Endothelial cell of umbilical vein (primary cell): ENCODE results near the gene NAA38. TPM values are rescaled to one million over a fixed set of nuclear protein-coding genes. Genes with fewer than 3 reads are reported as not detected.

Experiments used
- Bru-seq: library from RNA; stranded (reverse); fragments of 400-500 nt; gene quantifications from one replicate; lab custom pipeline; 2021; lab: Mats Ljungman, UMichigan
- BruChase-seq, 2 experiments: library from RNA; stranded (reverse); fragments of 400-500 nt; gene quantifications; one replicate each; lab custom pipeline; 2021; lab: Mats Ljungman, UMichigan
- BruUV-seq: library from RNA; stranded (reverse); fragments of 400-500 nt; replicated peaks from 2 replicates; lab custom pipeline; 2021; lab: Mats Ljungman, UMichigan
- CTCF ChIA-PET: fragments of 300-600, 350-600 bp; sonication (Branson Sonifier 250); formaldehyde crosslinking; loops from one replicate; lab custom pipeline; 2021; ENCODE audit warnings: antibody characterized with exemption, inconsistent platforms; lab: Charles Lee
- POLR2A ChIA-PET: fragments of 300-600, 350-600 bp; sonication (Branson Sonifier 250); formaldehyde crosslinking; loops from one replicate; lab custom pipeline; 2021; ENCODE audit warnings: antibody characterized with exemption, inconsistent platforms; lab: Charles Lee
- DNase-seq: peaks from one replicate; pipeline ENCODE4 v3.0.0-alpha.2; 2011; ENCODE audit warnings: low read depth, low spot score
- FAIRE-seq: peaks from 2 replicates; lab custom pipeline; 2011; peaks lifted over from hg19 to GRCh38; lab: Jason Lieb, UNC
- H2AFZ ChIP-seq: 2 replicates; pipeline ENCODE4 v1.6.0; 2012; ENCODE audit warnings: low read depth, low read length, control low read depth, inconsistent platforms
- H3K27ac ChIP-seq: 2 replicates; pipeline ENCODE4 v1.5.1; 2011; ENCODE audit warnings: low read depth, mild to moderate bottlenecking, control low read depth, low read length, moderate library complexity; ENCODE audit not compliant: insufficient read depth
- H3K27me3 ChIP-seq, 2 experiments: 2 replicates each; pipeline versions ENCODE4 v1.6.0 to v1.6.1; 2011; ENCODE audit warnings: low read length in 2 of 2, mixed read lengths in 1 of 2; ENCODE audit not compliant: control insufficient read depth in 2 of 2, insufficient read depth in 2 of 2
- H3K36me3 ChIP-seq, 2 experiments: 2 replicates in 1 of 2; 3 replicates in 1 of 2; pipeline ENCODE4 v1.5.1; 2011; ENCODE audit warnings: low read length in 2 of 2, mild to moderate bottlenecking in 1 of 2, moderate library complexity in 1 of 2; ENCODE audit not compliant: control insufficient read depth in 2 of 2, insufficient read depth in 2 of 2; ENCODE audit errors: extremely low read depth in 1 of 2
- H3K4me1 ChIP-seq: 3 replicates; pipeline ENCODE4 v1.5.1; 2011; ENCODE audit warnings: mild to moderate bottlenecking, low read length; ENCODE audit not compliant: control insufficient read depth, insufficient read depth; ENCODE audit errors: extremely low read depth
- H3K4me2 ChIP-seq: 2 replicates; pipeline ENCODE4 v1.6.1; 2011; ENCODE audit warnings: low read length, control low read depth, mixed read lengths; ENCODE audit not compliant: insufficient read depth
- H3K4me3 ChIP-seq, 3 experiments: fragments of 200-600 bp in 1 of 3; sonication (generic), shearing (Covaris generic) in 1 of 3; replicated peaks in 1 of 3; 2 replicates each; pipeline ENCODE4 v1.5.1; 2011 to 2016; ENCODE audit warnings: control low read depth in 3 of 3, low read length in 3 of 3, mild to moderate bottlenecking in 2 of 3, inconsistent platforms in 1 of 3, low read depth in 1 of 3, moderate library complexity in 1 of 3; ENCODE audit not compliant: insufficient read depth in 1 of 3
- H3K79me2 ChIP-seq: 2 replicates; pipeline ENCODE4 v1.6.0; 2012; ENCODE audit warnings: low read length, inconsistent platforms; ENCODE audit not compliant: control insufficient read depth, insufficient read depth
- H3K9ac ChIP-seq: replicated peaks from 2 replicates; pipeline ENCODE3; 2011; ENCODE audit warnings: low read length, control low read depth; ENCODE audit not compliant: insufficient read depth; ENCODE audit errors: extremely low read depth
- H3K9me1 ChIP-seq: replicated peaks from 3 replicates; pipeline ENCODE4 v1.6.0; 2011; ENCODE audit warnings: mild to moderate bottlenecking, low read length; ENCODE audit not compliant: control insufficient read depth, insufficient read depth; ENCODE audit errors: extremely low read depth
- H3K9me3 ChIP-seq: replicated peaks from 2 replicates; pipeline ENCODE4 v1.5.1; 2012; ENCODE audit warnings: low read length, inconsistent platforms; ENCODE audit not compliant: control insufficient read depth, insufficient read depth
- H4K20me1 ChIP-seq: replicated peaks from 2 replicates; pipeline ENCODE3; 2011; ENCODE audit warnings: mild to moderate bottlenecking, low read length; ENCODE audit not compliant: control insufficient read depth, insufficient read depth; ENCODE audit errors: extremely low read depth
- JUN ChIP-seq: IDR thresholded peaks from 2 replicates; pipeline ENCODE4 v1.6.1; 2011; ENCODE audit warnings: borderline replicate concordance, low read depth; ENCODE audit not compliant: insufficient read length, insufficient read depth
- POLR2A ChIP-seq: IDR thresholded peaks from 2 replicates; pipeline ENCODE4 v1.6.1; 2012; ENCODE audit warnings: low read depth, mild to moderate bottlenecking, control low read depth, low read length
- POLR2AphosphoS5 ChIP-seq: IDR thresholded peaks from 2 replicates; pipeline ENCODE4 v1.6.1; 2012; ENCODE audit warnings: low read depth, mild to moderate bottlenecking, control low read depth, low read length, moderate library complexity; ENCODE audit not compliant: insufficient read depth
- dilution Hi-C: fragments of 300-500 bp; cut with MboI; formaldehyde crosslinking; loops from one replicate; pipeline ENCODE4 v1.15.0; 2019; ENCODE audit warnings: low sequenced_read_pairs; ENCODE audit not compliant: extremely low pct_ligation_motif_present
- intact Hi-C: fragments of 100-400 bp; cut with micrococcal nuclease; formaldehyde crosslinking; loops from one replicate; pipeline ENCODE4 v1.10.0; 2022
- long read RNA-seq: library from polyadenylated mRNA; stranded (forward); transcript quantifications from one replicate; pipeline ENCODE4 v2.0.0, GENCODE V29; 2021
- polyA minus RNA-seq, 3 experiments: library from RNA; depleted of rRNA, polyadenylated mRNA; stranded (reverse); fragments of >200 nt; gene quantifications; 1 replicate in 1 of 3; 2 replicates in 2 of 3; pipeline ENCODE4 v1.2.3, GENCODE V29; 2011
- polyA plus RNA-seq, 4 experiments: library from polyadenylated mRNA; depleted of rRNA in 3 of 4; stranded (reverse) in 3 of 4; unstranded in 1 of 4; fragments of >200 nt; gene quantifications; 2 replicates each; pipeline versions ENCODE4 v1.2.1 to v1.2.3, GENCODE V29; 2011 to 2012; ENCODE audit warnings: missing spikeins in 1 of 4
- total RNA-seq: library from RNA; stranded (reverse); gene quantifications from 2 replicates; pipeline ENCODE4 v1.2.3, GENCODE V29; 2021
- TF ChIP-seq, protein P1 (sequence below), 2 donors: IDR thresholded peaks; 1 replicate in 1 of 2; 2 replicates in 1 of 2; pipeline ENCODE4 v1.5.1; 2011; ENCODE audit warnings: low read length in 2 of 2, mild to moderate bottlenecking in 2 of 2, moderate library complexity in 2 of 2, control low read depth in 1 of 2, inconsistent platforms in 1 of 2, low read depth in 1 of 2; ENCODE audit not compliant: insufficient read depth in 1 of 2; ENCODE audit errors: extremely low read depth in 1 of 2

Gene NAA38, protein sequence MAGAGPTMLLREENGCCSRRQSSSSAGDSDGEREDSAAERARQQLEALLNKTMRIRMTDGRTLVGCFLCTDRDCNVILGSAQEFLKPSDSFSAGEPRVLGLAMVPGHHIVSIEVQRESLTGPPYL
- 119 TPM in 2 replicates for total RNA-seq
- polyA plus RNA-seq, result 267 and 363 TPM in 2 replicates
- polyA plus RNA-seq (2011; cell fraction: cytosol; rRNA removed), result 122 and 161 TPM in 2 replicates
- polyA plus RNA-seq (2011; cell fraction: nucleus; rRNA removed), result 57.9 and 63.9 TPM in 2 replicates
- 75.5 and 87.5 TPM in 2 replicates for polyA plus RNA-seq (2012)
- polyA minus RNA-seq, result 44.0 and 54.0 TPM in 2 replicates
- 158 TPM for polyA minus RNA-seq (2011; cell fraction: cytosol; rRNA and poly(A)+ RNA removed)
- polyA minus RNA-seq (2011; cell fraction: nucleus; rRNA and poly(A)+ RNA removed), result 14.4 and 33.0 TPM in 2 replicates
- percentile 82 among the genes with signal in this experiment for Bru-seq, nascent RNA
- percentile 89 among the genes with signal in this experiment for BruChase-seq, experiment 1, labeled RNA remaining after a 6-hour chase
- BruChase-seq, experiment 2, labeled RNA remaining after a 2-hour chase, result percentile 82 among the genes with signal in this experiment
- long read RNA-seq, transcript NAA38-206 (2 exons, 424 nt), result minor isoform, 43 of 402 reads
- long read RNA-seq, transcript NAA38-203 (3 exons, 553 nt), result minor isoform, 11 of 402 reads
- long read RNA-seq, transcript NAA38-205 (3 exons, 852 nt), result minor isoform, 140 of 402 reads
- long read RNA-seq, transcript NAA38-201 (2 exons, 999 nt), result major isoform, 166 of 402 reads
- long read RNA-seq, partial matches to known transcripts, result 2 of 402 reads
- long read RNA-seq, other reads (novel, unspliced or antisense), result 37 of 402 reads

- Histone ChIP-seq H3K9me1 (no peaks in the 10 kb centered on the region), H3K27me3 (no peaks in the 10 kb centered on the region), H3K79me2 (peaks cover 2% of the 10 kb centered on the region), H2AFZ (peak within 1 kb of the TSS; percentile 60), H3K9ac (peak within 1 kb of the TSS; percentile 96), H3K4me3 (peak within 1 kb of the TSS; percentile 53 to 78 (median 54)), H3K36me3 (peaks cover 0 to 8% of the 10 kb centered on the region in 2 experiments), H3K4me1 (peaks cover 35% of the 10 kb centered on the region), H3K9me3 (no peaks in the 10 kb centered on the region), H3K27ac (peak within 1 kb of the TSS; percentile 96), H3K4me2 (peak within 1 kb of the TSS; percentile 92), H4K20me1 (peaks cover 2% of the 10 kb centered on the region)
- FAIRE-seq (peak; percentile 99), DNase-seq (peak; percentile 99)
- TSS peak; percentile 88 for BruUV-seq
- TF ChIP-seq POLR2A (peak; percentile 84), POLR2AphosphoS5 (peak; percentile 93), JUN (no peak)
- TF ChIP-seq, protein P1, sequence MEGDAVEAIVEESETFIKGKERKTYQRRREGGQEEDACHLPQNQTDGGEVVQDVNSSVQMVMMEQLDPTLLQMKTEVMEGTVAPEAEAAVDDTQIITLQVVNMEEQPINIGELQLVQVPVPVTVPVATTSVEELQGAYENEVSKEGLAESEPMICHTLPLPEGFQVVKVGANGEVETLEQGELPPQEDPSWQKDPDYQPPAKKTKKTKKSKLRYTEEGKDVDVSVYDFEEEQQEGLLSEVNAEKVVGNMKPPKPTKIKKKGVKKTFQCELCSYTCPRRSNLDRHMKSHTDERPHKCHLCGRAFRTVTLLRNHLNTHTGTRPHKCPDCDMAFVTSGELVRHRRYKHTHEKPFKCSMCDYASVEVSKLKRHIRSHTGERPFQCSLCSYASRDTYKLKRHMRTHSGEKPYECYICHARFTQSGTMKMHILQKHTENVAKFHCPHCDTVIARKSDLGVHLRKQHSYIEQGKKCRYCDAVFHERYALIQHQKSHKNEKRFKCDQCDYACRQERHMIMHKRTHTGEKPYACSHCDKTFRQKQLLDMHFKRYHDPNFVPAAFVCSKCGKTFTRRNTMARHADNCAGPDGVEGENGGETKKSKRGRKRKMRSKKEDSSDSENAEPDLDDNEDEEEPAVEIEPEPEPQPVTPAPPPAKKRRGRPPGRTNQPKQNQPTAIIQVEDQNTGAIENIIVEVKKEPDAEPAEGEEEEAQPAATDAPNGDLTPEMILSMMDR (IDR thresholded peaks at IDR 0.05; ENCODE audit: extremely low read depth in 1 of 2, insufficient read depth in 1 of 2, low read depth in 1 of 2, low read length in 2 of 2), result peak; percentile 17 to 34
- POLR2A ChIA-PET, result interaction anchor here (0.8 to 1.4 kb wide), 3 partner anchors 12 to 133 kb away, joined by 3 to 12 read pairs (median 8); no protein-coding TSS in a partner anchor
- intact Hi-C loops, result loop anchor here (1.0 to 10.0 kb wide), 8 partner anchors 13 to 832 kb away; partner anchors contain the start of genes BCL6B, CNTROB, PHF23 and WRAP53
- CTCF ChIA-PET, result interaction anchor here (0.7 to 3.1 kb wide), 13 partner anchors 8 to 169 kb away, joined by 3 to 28 read pairs (median 4); partner anchors contain the start of genes CNTROB, KDM6B and WRAP53
- dilution Hi-C loops, result no loop called here
These were observed at the start of gene NAA38 for GRCh38 chr17:7856811-7857712. Gene NAA38 (minus strand): TSS chr17:7857559. CDS start chr17:7857463, 96 bp downstream.
